GM12878 (cell line): ENCODE measurements around the gene SDCCAG8. TPM values are rescaled to one million over a fixed set of nuclear protein-coding genes. Genes with fewer than 3 reads are reported as not detected.

Experiments
- ATAC-seq: fragments of 200-7000 bp; cut with Tn5 transposase; 3 replicates; pipeline ENCODE4 v1.9.1; 2020; ENCODE audit warnings: mild to moderate bottlenecking, moderate library complexity
- BruUV-seq: library from RNA; stranded (reverse); fragments of 400-500 nt; replicated peaks from 2 replicates; lab custom pipeline; 2021; lab: Mats Ljungman, UMichigan
- CTCF ChIA-PET: fragments of 300-600 bp; sonication (Branson Sonifier 250); formaldehyde crosslinking; extraction: SDS; loops from one replicate; lab custom pipeline; 2021; ENCODE audit warnings: inconsistent platforms; lab: Yijun Ruan, JAX
- POLR2A ChIA-PET: fragments of 350-600 bp; formaldehyde crosslinking; extraction: SDS; loops from one replicate; lab custom pipeline; 2021; ENCODE audit warnings: inconsistent platforms; lab: Charles Lee
- RAD21 ChIA-PET: fragments of 300-600 bp; sonication (Branson Sonifier 250); formaldehyde crosslinking; loops from one replicate; lab custom pipeline; 2023; ENCODE audit warnings: antibody characterized with exemption; ENCODE audit not compliant: unreplicated experiment; lab: Charles Lee
- SMC1A ChIA-PET: fragments of 300-600 bp; sonication (Branson Sonifier 250); formaldehyde crosslinking; loops from one replicate; lab custom pipeline; 2023; ENCODE audit not compliant: unreplicated experiment, uncharacterized antibody; lab: Charles Lee
- DNase-seq: peaks from one replicate; pipeline ENCODE4 v3.0.0-alpha.2; 2011; ENCODE audit warnings: low read depth, low spot score
- FAIRE-seq: peaks from 3 replicates; lab custom pipeline; 2011; peaks lifted over from hg19 to GRCh38; lab: Jason Lieb, UNC
- H2AFZ ChIP-seq: 2 replicates; pipeline ENCODE4 v1.6.0; 2011; ENCODE audit warnings: low read depth, low read length, control low read depth; ENCODE audit not compliant: control insufficient read depth
- H3K27ac ChIP-seq: 2 replicates; pipeline ENCODE4 v1.5.1; 2011; ENCODE audit warnings: control low read depth; ENCODE audit not compliant: control insufficient read depth, insufficient read depth
- H3K27me3 ChIP-seq, 2 experiments: replicated peaks in 1 of 2; 2 replicates each; pipeline versions ENCODE4 v1.6.0 to v1.6.1; 2011; ENCODE audit warnings: low read length in 1 of 2; ENCODE audit not compliant: control insufficient read depth in 2 of 2, insufficient read depth in 2 of 2
- H3K36me3 ChIP-seq, 2 experiments: 2 replicates each; pipeline ENCODE4 v1.5.1; 2011; ENCODE audit warnings: low read length in 1 of 2; ENCODE audit not compliant: control insufficient read depth in 2 of 2, insufficient read depth in 2 of 2
- H3K4me1 ChIP-seq: 2 replicates; pipeline ENCODE4 v1.6.1; 2011; ENCODE audit warnings: mild to moderate bottlenecking, low read length, moderate library complexity, mixed read lengths; ENCODE audit not compliant: control insufficient read depth, insufficient read depth
- H3K4me2 ChIP-seq: 2 replicates; pipeline ENCODE4 v1.6.0; 2011; ENCODE audit warnings: control low read depth; ENCODE audit not compliant: control insufficient read depth, insufficient read depth
- H3K4me3 ChIP-seq: fragments of 200-600 bp; sonication (generic); 2 replicates; pipeline ENCODE4 v1.5.1; 2016
- H3K79me2 ChIP-seq: 2 replicates; pipeline ENCODE4 v1.6.0; 2011; ENCODE audit warnings: low read length; ENCODE audit not compliant: control insufficient read depth, insufficient read depth
- H3K9ac ChIP-seq: 2 replicates; pipeline ENCODE4 v1.8.0; 2011; ENCODE audit warnings: low read length, control low read depth, mixed read lengths; ENCODE audit not compliant: control insufficient read depth, insufficient read depth
- H3K9me3 ChIP-seq: replicated peaks from 3 replicates; pipeline ENCODE4 v1.5.1; 2011; ENCODE audit warnings: mild to moderate bottlenecking, low read length; ENCODE audit not compliant: control insufficient read depth, insufficient read depth
- H4K20me1 ChIP-seq: 2 replicates; pipeline ENCODE4 v1.6.0; 2011; ENCODE audit not compliant: control insufficient read depth, insufficient read depth
- ATF2 ChIP-seq: IDR thresholded peaks from 2 replicates; pipeline ENCODE4 v1.6.1; 2012; ENCODE audit warnings: low read length, inconsistent platforms
- BCL11A ChIP-seq: IDR thresholded peaks from 2 replicates; pipeline ENCODE4 v1.6.1; 2011; ENCODE audit warnings: low read depth, low read length
- BHLHE40 ChIP-seq, 2 experiments: fragments of 450-650 bp in 1 of 2; IDR thresholded peaks; 2 replicates each; pipeline ENCODE4 v1.6.1; 2011 to 2017; ENCODE audit warnings: low read depth in 2 of 2, borderline replicate concordance in 1 of 2, improper control_type of control experiment in 1 of 2, low read length in 1 of 2, mild to moderate bottlenecking in 1 of 2
- CEBPB ChIP-seq, 2 experiments: fragments of 150-350 bp in 1 of 2; IDR thresholded peaks; 2 replicates each; pipeline ENCODE4 v1.6.1; 2012 to 2014; ENCODE audit warnings: low read depth in 2 of 2, low read length in 2 of 2, borderline replicate concordance in 1 of 2, inconsistent platforms in 1 of 2
- CHD2 ChIP-seq: IDR thresholded peaks from 2 replicates; pipeline ENCODE4 v1.6.1; 2011; ENCODE audit warnings: low read depth, low read length, improper control_type of control experiment, borderline replicate concordance
- CREB1 ChIP-seq: IDR thresholded peaks from 2 replicates; pipeline ENCODE4 v1.6.1; 2012; ENCODE audit warnings: low read depth, mild to moderate bottlenecking, inconsistent platforms
- CREM ChIP-seq: IDR thresholded peaks from 2 replicates; pipeline ENCODE4 v1.6.1; 2014; ENCODE audit warnings: antibody characterized with exemption, low read depth
- EGR1 ChIP-seq, 2 experiments: IDR thresholded peaks; 1 replicate in 1 of 2; 2 replicates in 1 of 2; pipeline ENCODE4 v1.6.1; 2011 to 2012; ENCODE audit warnings: low read depth in 2 of 2, low read length in 2 of 2, borderline replicate concordance in 1 of 2, mild to moderate bottlenecking in 1 of 2, moderate library complexity in 1 of 2
- ETV6 ChIP-seq, 2 experiments: fragments of 450-650 bp in 1 of 2; IDR thresholded peaks in 1 of 2; conservative IDR thresholded peaks in 1 of 2; 2 replicates each; pipeline ENCODE4 v1.6.1; 2014; ENCODE audit warnings: antibody characterized with exemption in 1 of 2, borderline replicate concordance in 1 of 2, low read depth in 1 of 2, mild to moderate bottlenecking in 1 of 2, moderate library complexity in 1 of 2
- FOXM1 ChIP-seq: IDR thresholded peaks from 2 replicates; pipeline ENCODE4 v1.6.1; 2012; ENCODE audit warnings: low read depth, mild to moderate bottlenecking, inconsistent platforms, low read length, moderate library complexity
- GABPA ChIP-seq: IDR thresholded peaks from 2 replicates; pipeline ENCODE4 v1.6.1; 2014; ENCODE audit warnings: antibody characterized with exemption, low read depth, mild to moderate bottlenecking, inconsistent platforms
- GATAD2B ChIP-seq: fragments of 450-650 bp; conservative IDR thresholded peaks from 2 replicates; pipeline ENCODE4 v1.6.1; 2017; ENCODE audit warnings: low read depth, mild to moderate bottlenecking, moderate library complexity
- IKZF2 ChIP-seq, 2 experiments: fragments of 450-650 bp; IDR thresholded peaks; 2 replicates each; pipeline ENCODE4 v1.6.1; 2017; ENCODE audit warnings: mild to moderate bottlenecking in 2 of 2, moderate library complexity in 2 of 2
- MTA3 ChIP-seq: IDR thresholded peaks from 2 replicates; pipeline ENCODE4 v1.6.1; 2012; ENCODE audit warnings: low read length, inconsistent platforms, borderline replicate concordance
- PML ChIP-seq: IDR thresholded peaks from 2 replicates; pipeline ENCODE4 v1.6.1; 2012; ENCODE audit warnings: low read length, inconsistent platforms
- SPI1 ChIP-seq: IDR thresholded peaks from 2 replicates; pipeline ENCODE4 v1.6.1; 2011; ENCODE audit warnings: low read depth, mild to moderate bottlenecking, low read length, moderate library complexity, borderline replicate concordance; ENCODE audit not compliant: insufficient read depth
- WGBS: methylation state at CpG from one replicate; pipeline ENCODE4 v1.1.6; 2016; ENCODE audit warnings: low lambda C conversion rate; ENCODE audit not compliant: insufficient replicate concordance, insufficient coverage; ENCODE audit errors: missing lambda C conversion rate; 5-methylcytosine and 5-hydroxymethylcytosine counted together
- in situ Hi-C: fragments of 300-500 bp; cut with MboI; formaldehyde crosslinking; loops from 9 replicates; pipeline ENCODE4 v1.14.3; 2018; ENCODE audit warnings: mixed read lengths
- intact Hi-C: fragments of 100-400 bp; cut with micrococcal nuclease; formaldehyde crosslinking; loops from one replicate; pipeline ENCODE4 v1.14.2; 2022; ENCODE audit not compliant: unreplicated experiment
- polyA plus RNA-seq, 11 experiments: library from polyadenylated mRNA; depleted of rRNA in 4 of 11; unstranded in 6 of 11; stranded (reverse) in 5 of 11; fragments of >200 nt; fragmentation: Nextera tagmentation in 4 of 11; fragmentation: Illumina TruSeq in 1 of 11; extraction: Ambion mirVana in 4 of 11; extraction: Trizol in 1 of 11; gene quantifications; 1 replicate in 1 of 11; 2 replicates in 10 of 11; pipeline versions ENCODE4 v1.2.1 to v1.2.3, GENCODE V29; 2011 to 2016; ENCODE audit warnings: inconsistent platforms in 2 of 11, missing spikeins in 2 of 11, low read depth in 1 of 11
- total RNA-seq, 4 experiments: library from RNA; depleted of rRNA in 3 of 4; stranded (reverse); fragments of >200 nt in 3 of 4; fragmentation: Illumina TruSeq in 1 of 4; extraction: Trizol in 1 of 4; gene quantifications; 2 replicates each; pipeline versions ENCODE4 v1.2.1 to v1.2.3, GENCODE V29; 2013 to 2021
- TF ChIP-seq, protein P1 (sequence below): IDR thresholded peaks from 2 replicates; pipeline ENCODE4 v1.6.1; 2012; ENCODE audit warnings: improper control_type of control experiment, low read depth, low read length; ENCODE audit not compliant: insufficient replicate concordance

Gene SDCCAG8
- total and polyA plus RNA-seq, 10 of the 15 experiments (the other 5 are each of a cell fraction or from before 2014, with no cell fraction given), result 15.0 to 25.6 (median 20.6) TPM

- Histone ChIP-seq H4K20me1 (no peaks in the 10 kb centered on the region), H3K27ac (peak overlapping the region; percentile 58; the same call in 1 of the 2 replicates), H2AFZ (no peak overlapping the region), H3K9me3 (no peaks in the 10 kb centered on the region), H3K4me2 (peak overlapping the region; percentile 42; the same call in 1 of the 2 replicates), H3K4me1 (peaks cover 13% of the 10 kb centered on the region), H3K9ac (no peak overlapping the region), H3K4me3 (no peak overlapping the region), H3K27me3 (no peaks in the 10 kb centered on the region), H3K79me2 (no peaks in the 10 kb centered on the region), H3K36me3 (peaks cover 0 to 5% of the 10 kb centered on the region in 2 experiments; a peak in 1 of 4 replicates)
- ChIA-PET POLR2A (no interaction called here), RAD21 (interaction anchor here (0.7 to 1.5 kb wide), 2 partner anchors 26 to 32 kb away, joined by 3 to 5 read pairs; partner anchors contain the start of gene CEP170), SMC1A (interaction anchor here (1.0 to 3.1 kb wide), 3 partner anchors 26 to 71 kb away, joined by 3 to 12 read pairs (median 7); partner anchors contain the start of genes CEP170 and SDCCAG8), CTCF (interaction anchor here (0.9 kb wide), 1 partner anchor 27 kb away, joined by 3 read pairs; no protein-coding TSS in a partner anchor)
- TSS peak; percentile 57 for BruUV-seq
- 40% methylated on average over 1 of the region's 1 CpG for WGBS
- intact Hi-C loops, result no loop called here
- in situ Hi-C loops, result no loop called here
- peak; percentile 84 for FAIRE-seq
- DNase-seq, result peak; percentile 46
- ATAC-seq, result peak; percentile 84
- TF ChIP-seq MTA3 (peak; percentile 80), BHLHE40 (IDR thresholded peaks at IDR 0.05; ENCODE audit: borderline replicate concordance in 1 of 2, low read depth in 2 of 2, low read length in 1 of 2) (0 out of 4 replicates have a peak, but pooled peaks of 1 of the 2 experiments have one; percentile 7), EGR1 (IDR thresholded peaks at IDR 0.05; ENCODE audit: borderline replicate concordance in 1 of 2, low read depth in 2 of 2, low read length in 2 of 2) (peak in 1 of 2 experiments; percentile 40; a peak in 1 of 3 replicates), IKZF2 (IDR thresholded peaks at IDR 0.05) (peak; percentile 39 to 52), CEBPB (IDR thresholded peaks at IDR 0.05; ENCODE audit: borderline replicate concordance in 1 of 2, low read depth in 2 of 2, low read length in 2 of 2) (peak in 1 of 2 experiments; percentile 70; a peak in 2 of 4 replicates), ATF2 (peak; percentile 68), BCL11A (0 out of 2 replicates have a peak, but pooled peaks have one; percentile 28), SPI1 (peak; percentile 75), GABPA (peak; percentile 46; the same call in 1 of the 2 replicates), CREM (peak; percentile 80), PML (peak; percentile 53; the same call in 1 of the 2 replicates), CREB1 (peak; percentile 56; the same call in 1 of the 2 replicates), CHD2 (no peak), ETV6 (conservative IDR thresholded peaks at IDR 0.05 in 1 of 2, IDR thresholded peaks at IDR 0.05 in 1 of 2; ENCODE audit: borderline replicate concordance in 1 of 2, low read depth in 1 of 2) (peak in 1 of 2 experiments; percentile 99; a peak in 2 of 4 replicates), FOXM1 (peak; percentile 84; the same call in 1 of the 2 replicates), GATAD2B (no peak)
- TF ChIP-seq, protein P1, sequence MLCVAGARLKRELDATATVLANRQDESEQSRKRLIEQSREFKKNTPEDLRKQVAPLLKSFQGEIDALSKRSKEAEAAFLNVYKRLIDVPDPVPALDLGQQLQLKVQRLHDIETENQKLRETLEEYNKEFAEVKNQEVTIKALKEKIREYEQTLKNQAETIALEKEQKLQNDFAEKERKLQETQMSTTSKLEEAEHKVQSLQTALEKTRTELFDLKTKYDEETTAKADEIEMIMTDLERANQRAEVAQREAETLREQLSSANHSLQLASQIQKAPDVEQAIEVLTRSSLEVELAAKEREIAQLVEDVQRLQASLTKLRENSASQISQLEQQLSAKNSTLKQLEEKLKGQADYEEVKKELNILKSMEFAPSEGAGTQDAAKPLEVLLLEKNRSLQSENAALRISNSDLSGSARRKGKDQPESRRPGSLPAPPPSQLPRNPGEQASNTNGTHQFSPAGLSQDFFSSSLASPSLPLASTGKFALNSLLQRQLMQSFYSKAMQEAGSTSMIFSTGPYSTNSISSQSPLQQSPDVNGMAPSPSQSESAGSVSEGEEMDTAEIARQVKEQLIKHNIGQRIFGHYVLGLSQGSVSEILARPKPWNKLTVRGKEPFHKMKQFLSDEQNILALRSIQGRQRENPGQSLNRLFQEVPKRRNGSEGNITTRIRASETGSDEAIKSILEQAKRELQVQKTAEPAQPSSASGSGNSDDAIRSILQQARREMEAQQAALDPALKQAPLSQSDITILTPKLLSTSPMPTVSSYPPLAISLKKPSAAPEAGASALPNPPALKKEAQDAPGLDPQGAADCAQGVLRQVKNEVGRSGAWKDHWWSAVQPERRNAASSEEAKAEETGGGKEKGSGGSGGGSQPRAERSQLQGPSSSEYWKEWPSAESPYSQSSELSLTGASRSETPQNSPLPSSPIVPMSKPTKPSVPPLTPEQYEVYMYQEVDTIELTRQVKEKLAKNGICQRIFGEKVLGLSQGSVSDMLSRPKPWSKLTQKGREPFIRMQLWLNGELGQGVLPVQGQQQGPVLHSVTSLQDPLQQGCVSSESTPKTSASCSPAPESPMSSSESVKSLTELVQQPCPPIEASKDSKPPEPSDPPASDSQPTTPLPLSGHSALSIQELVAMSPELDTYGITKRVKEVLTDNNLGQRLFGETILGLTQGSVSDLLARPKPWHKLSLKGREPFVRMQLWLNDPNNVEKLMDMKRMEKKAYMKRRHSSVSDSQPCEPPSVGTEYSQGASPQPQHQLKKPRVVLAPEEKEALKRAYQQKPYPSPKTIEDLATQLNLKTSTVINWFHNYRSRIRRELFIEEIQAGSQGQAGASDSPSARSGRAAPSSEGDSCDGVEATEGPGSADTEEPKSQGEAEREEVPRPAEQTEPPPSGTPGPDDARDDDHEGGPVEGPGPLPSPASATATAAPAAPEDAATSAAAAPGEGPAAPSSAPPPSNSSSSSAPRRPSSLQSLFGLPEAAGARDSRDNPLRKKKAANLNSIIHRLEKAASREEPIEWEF, result no peak
Measured at GRCh38 chr1:243287652-243288051, 31.8 kb downstream of the SDCCAG8 start.
